Thyroid gland (tissue), 4 donors: ENCODE data around the gene BCCIP.

Source experiments
- POLR2A ChIP-seq, 2 donors: fragments of 450-650 bp; IDR thresholded peaks; one replicate each; pipeline ENCODE4 v1.6.1; 2017; ENCODE audit warnings: antibody characterized with exemption in 2 of 2, mild to moderate bottlenecking in 2 of 2, moderate library complexity in 1 of 2
- TF ChIP-seq, protein P1 (sequence below), 6 experiments: fragments of 200-600 bp in 3 of 6; fragments of 450-650 bp in 3 of 6; sonication (generic) in 3 of 6; IDR thresholded peaks; one replicate each; pipeline ENCODE4 v1.5.1; 2016 to 2019; ENCODE audit warnings: antibody characterized with exemption in 6 of 6, mild to moderate bottlenecking in 2 of 6, inconsistent platforms in 1 of 6, moderate library complexity in 1 of 6

DNA sequence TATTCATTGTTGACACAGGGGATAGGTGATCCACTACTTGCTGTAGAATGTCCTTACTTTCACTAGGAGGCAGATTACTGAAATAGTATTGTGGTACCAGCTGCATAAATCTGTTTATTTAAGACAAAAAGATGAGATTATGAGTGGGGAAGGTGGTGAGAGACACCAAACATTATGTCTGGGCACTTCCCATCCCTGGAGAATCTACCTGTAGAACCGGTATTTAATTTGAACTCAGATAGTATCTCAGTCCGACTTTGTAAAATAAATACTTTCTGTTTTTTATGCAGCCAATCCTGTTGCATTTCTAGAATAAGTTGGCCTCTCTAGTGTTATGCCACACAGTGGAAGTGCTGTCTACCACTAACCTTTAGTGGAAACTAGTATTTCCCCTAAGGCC, 13.4 kb downstream of the BCCIP start:
- TF ChIP-seq, protein P1, sequence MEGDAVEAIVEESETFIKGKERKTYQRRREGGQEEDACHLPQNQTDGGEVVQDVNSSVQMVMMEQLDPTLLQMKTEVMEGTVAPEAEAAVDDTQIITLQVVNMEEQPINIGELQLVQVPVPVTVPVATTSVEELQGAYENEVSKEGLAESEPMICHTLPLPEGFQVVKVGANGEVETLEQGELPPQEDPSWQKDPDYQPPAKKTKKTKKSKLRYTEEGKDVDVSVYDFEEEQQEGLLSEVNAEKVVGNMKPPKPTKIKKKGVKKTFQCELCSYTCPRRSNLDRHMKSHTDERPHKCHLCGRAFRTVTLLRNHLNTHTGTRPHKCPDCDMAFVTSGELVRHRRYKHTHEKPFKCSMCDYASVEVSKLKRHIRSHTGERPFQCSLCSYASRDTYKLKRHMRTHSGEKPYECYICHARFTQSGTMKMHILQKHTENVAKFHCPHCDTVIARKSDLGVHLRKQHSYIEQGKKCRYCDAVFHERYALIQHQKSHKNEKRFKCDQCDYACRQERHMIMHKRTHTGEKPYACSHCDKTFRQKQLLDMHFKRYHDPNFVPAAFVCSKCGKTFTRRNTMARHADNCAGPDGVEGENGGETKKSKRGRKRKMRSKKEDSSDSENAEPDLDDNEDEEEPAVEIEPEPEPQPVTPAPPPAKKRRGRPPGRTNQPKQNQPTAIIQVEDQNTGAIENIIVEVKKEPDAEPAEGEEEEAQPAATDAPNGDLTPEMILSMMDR (IDR thresholded peaks at IDR 0.05) = no peak
- no peak for TF ChIP-seq POLR2A (IDR thresholded peaks at IDR 0.05)
